ENCODE measurements around the gene PTGIS.

PTGIS gene

DNA sequence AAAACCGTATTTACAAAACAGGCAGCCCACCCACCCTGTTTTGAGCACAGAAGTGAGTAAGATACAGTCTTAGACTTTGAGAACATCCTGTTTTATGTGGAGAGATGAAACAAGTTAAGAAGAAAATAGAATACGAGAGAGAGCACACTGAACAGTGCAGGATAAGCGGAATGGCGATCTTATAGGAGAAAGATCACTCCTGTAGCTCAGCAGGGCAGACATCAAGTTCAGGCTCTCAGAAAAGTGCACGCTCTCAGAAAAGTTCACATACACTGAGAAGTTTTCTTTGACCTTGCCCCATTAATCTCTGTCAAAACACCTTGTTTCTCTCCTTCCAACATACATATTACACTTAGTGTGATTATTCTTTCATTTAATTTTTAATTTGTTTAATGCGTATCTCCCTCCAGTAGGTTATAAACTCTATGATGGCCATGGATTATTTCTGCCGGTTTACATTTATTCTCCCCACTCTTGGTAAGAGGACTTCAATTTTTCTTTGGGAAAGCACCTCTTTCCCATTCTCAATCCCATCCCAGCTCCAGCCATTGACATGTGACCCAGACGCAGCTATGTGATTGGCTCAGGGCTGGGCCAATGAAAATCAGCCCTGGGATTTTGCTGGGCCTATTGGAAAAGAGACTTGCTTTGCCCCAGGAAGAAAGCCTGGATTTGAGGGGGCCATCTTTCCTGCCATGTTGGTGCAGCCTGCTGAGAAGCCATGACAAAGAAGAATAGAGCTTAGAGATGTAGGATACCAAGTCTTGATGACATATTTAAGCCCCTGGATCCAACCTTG lies 101.6 kb downstream of the PTGIS start:
- no peak for DNase-seq

DNA sequence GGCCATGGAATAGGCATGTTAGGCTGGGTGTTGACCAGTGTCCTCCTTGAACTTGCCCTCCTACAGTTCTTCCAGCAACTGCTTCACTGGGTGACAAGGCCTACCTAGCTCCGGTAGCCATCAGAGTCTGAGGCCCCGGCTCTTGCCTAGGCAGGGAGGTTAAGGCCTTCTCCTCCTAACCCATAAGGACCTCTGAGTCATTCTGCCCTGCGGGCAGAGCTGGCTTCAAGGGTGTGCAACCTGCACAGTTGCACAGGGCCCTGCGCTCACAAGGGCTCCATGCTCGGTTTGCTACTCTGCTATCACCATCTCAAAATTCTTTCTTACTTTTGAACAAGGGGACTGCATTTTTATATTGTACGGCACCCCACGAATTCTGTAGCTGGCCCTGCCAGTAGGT lies 103.4 kb downstream of the PTGIS start:
- DNase-seq: no peak

DNA sequence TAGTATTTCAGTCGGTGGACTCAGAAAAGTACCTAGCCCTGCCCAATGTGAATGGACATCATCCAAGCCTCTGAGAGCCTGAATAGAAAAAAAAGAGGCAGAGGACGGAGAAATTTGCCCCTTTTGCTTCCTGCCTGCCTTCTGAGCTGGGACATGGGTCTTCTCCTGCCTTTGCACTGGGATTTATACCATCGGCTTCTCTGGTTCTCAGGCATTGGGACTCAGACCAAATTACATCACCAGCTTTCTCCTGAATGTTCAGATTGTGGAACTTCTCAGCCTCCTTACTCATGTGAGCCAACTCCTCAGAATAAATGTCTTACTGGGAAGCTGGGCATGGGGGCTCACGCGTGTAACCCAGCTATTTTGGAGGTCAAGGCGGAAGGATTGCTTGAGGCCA lies 105.3 kb downstream of the PTGIS start:
- DNase-seq: no peak

DNA sequence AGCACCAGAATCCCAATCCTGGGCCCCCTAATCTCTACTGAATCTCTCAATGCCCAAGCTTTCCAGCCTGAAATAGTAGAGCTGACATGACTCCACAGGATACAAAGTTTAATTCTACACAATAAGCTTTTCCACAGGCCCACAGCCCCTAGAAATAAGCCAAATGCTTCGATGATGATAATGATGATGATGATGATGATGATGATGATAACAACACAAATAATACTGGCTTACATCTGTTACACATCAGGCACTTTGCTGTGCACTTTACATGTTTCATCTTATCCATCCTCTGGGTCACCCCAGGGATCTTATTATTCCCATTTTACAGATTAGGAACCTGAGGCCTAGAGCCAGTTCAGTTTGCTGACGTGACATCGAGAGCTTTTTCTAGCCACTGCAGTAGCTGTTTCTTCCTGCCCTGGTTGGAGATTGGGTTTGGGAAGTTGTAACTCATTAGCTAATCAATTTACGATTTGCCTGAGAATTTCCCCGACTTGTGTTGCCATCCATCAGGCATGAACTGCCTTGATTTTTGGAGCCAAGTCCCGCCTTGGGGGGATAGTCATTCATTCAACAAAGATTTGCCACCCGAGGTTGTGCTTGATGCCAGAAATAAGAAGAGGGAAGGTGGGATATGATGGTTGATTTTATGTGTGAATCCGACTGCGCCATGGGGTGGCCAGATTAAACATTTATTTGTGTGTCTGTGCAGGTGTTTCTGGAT lies 105.9 kb downstream of the PTGIS start:
- DNase-seq: no peak

DNA sequence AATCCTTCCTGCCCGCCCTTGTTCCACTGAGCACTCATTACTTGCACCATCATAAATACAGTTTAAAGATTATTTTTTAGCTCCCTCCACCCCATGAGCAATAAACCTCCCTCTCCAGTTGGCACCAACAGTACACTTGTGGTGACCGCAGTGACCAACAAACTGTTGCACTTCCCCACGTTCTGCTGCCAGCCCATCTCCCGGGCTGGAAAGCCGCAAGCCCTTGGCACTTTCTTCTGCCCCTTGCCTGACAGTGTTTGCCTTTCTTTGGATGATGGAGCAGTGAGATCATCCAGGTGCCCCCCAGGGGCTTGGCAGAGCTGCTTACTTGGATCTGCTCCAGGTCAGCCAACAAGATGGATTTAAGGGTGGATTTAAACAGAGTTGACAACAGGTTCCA lies 107.0 kb downstream of the PTGIS start:
- no peak for DNase-seq

DNA sequence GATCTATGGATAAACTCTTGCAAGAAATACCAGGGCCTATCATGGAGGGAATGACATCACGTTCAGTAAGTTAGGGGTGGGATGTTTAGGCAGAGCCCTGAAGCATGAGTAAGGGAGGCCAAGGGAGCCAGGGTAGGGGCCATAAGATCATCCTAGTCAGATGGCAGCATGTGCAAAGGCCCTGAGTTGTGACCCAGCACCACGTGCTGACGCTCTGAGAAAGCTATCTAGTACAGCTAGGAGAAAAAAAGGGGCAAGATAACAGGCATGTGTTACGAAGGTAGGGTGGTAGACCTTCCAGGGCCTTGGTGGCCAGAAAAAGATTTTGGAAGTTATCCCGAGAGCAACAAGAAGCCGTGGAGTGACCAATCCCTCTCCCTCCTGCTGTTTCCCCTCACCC lies 107.8 kb downstream of the PTGIS start:
- no peak for DNase-seq

DNA sequence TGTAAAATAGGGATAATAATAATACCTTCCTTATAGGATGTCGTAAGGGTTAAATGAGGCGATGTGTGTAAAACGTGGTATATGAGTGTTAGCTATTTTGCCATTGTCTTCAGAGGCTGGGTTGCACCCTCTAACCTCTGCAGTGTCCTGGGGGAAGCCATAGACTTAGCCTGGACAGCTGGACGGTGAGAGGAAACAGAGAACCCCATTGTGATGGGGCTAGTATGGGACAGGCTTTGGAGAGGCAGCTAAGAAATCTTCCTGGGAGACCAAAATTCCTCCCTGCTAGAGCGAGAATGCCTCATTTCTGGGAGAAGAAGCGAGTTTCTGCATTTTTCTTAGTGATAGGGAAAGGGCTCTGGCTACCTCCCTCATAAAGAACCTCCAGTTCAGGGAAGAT lies 108.3 kb downstream of the PTGIS start:
- DNase-seq: no peak

DNA sequence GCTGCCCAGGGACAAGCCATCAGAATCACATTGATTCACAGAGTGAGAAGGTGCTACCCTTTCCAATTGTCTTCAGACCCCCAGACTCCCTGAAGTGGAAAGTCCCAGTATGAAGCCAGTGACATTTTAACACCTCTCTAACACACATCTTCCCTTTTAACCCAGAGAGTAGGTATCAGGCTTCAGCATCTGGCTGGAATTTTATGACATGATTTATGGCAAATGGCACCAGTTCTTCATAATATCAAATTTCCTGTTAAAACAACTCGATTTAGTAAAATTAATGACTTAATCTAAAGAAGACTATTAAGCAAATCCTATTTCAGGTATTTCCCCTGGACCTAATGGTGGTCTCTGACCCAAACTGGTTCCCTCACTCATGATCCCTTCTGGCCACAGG lies 110.5 kb downstream of the PTGIS start:
- DNase-seq: no peak

DNA sequence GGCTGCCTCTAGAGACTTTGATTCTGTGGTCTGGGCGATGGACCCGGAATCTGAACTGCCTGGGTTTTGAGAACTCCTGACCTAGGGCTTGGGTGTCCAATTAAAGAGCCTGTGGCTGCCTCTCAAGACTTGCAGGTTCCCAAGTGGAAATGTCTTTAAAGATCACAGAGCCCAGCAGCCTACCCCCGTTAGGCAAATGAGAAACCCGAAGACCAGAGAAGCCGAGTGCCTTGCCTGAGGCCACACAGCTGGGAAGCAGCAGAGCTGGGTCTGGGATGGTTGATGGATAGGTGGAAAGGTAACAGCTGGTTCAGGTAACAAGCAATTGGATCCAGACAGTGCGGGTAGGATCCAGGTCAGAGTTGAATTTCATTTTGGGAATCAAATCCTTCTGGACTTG lies 111.3 kb downstream of the PTGIS start:
- DNase-seq: no peak

DNA sequence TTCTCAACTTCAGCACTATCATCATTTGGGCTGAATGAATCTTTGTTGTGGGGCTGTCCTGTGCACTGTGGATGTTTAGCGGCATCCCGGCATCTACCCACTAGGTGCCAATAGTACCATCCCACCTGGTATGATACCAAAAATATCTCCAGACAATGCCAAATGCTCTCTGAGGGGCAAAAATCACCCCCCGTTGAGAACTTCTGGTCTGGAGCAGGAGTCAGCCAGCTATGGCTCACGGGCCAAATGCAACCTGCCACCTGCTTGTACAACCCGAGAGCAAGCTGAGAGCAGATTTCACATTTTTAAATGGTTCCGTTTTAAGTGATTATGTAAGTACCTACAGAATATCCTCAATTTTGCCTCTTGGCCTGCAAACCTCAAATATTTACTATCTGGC lies 112.2 kb downstream of the PTGIS start:
- DNase-seq: no peak

Measured in eye (tissue), 1 donor.